ENCODE results near the gene PDHA1.
A peak's percentile ranks its signal among the peaks of the same experiment; 100 is the strongest.

Gene PDHA1

GRCh38 chrX:19343535-19344408 is at the start of gene PDHA1:
Gene PDHA1 (plus strand): TSS chrX:19343927. CDS start chrX:19344038, 111 bp downstream.
- peak; percentile 91 for DNase-seq (ENCODE audit: low spot score)

DNA sequence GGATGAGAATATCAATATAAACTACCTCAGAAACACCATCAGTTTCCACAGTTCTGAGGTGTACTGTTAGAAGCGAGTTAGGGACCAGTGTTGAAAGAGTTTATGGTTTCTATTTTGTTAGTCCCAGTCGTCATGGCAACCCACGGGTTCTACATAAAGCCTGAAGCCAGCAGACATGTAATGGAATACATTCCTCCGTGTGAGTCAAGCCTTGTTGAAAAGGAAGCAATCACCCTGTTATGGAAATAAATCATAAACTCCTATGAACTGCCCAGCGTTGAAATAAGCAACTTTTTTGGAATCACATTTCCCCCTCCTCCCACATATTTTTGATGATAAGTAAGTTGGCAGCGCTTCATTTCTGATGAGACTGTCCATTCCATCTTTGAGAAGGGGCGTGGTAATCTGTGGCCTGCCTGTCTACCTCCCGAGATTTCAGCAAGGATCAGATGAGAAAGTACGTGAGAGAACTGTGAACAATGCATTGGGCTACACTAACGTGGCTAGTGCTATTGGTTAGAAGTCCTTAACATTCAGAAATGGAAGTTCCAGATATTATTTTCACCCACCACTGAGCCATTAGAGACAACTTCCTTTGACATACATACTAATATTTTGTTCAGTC is 40.4 kb upstream of the PDHA1 start:
- DNase-seq (ENCODE audit: low spot score), result no peak

DNA sequence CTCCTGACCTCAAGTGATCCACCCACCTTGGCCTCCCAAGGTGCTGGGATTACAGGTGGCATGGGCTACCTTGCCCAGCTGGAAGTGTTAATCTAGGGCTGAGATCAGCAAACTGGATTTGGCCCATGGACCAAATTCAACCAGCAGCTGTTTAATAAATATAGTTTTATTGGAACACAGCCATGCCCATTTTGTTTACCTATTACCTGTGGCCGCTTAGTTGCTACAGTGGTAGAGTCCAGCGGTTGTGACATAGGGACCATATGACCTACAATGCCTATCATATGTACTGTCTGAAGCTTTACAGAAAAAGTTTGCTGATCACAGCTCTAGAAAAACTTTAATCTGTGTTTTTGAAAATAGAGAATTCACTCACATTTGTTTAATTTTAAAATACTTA is 17.2 kb upstream of the PDHA1 start:
- DNase-seq (ENCODE audit: low spot score), result no peak

- DNase-seq (ENCODE audit: low spot score), result no peak
Measured at GRCh38 chrX:19331831-19332230, 11.9 kb upstream of the PDHA1 start.

- no peak for DNase-seq (ENCODE audit: low spot score)
Measured at GRCh38 chrX:19332983-19333382, 10.7 kb upstream of the PDHA1 start.

DNA sequence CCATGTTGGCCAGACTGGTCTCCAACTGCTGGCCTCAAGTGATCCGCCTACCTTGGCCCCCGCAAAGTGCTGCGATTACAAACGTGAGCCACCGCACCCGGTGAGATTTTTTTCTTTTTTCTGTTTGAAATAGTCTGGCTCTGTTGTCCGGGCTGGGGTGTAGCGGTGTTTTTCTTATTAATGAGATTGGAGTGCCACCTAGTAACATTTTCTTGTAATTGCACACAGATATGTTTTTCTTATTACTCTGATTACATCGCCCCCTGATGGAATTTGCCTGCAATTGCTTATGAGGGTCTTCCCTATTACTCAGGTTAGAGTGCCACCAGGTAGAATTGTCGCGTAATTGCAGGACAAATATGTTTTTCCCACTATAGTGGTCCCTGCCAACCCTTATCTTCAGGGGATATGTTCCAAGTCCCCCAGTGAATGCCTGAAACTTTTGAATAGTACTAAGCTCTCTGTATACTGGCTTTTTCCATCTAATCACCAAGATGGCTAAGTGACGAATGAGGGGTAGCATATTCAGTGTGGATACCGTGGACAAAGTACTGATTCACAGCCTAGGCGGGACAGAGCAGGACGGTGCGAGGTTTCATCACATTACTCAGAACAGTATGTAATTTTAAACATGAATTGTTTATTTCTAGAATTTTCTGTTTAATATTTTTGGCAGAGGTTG is 8.6 kb upstream of the PDHA1 start:
- peak; percentile 34 for DNase-seq (ENCODE audit: low spot score)

GRCh38 chrX:19342331-19342906 is 1.3 kb upstream of the PDHA1 start:
- DNase-seq (ENCODE audit: low spot score), result no peak

- DNase-seq (ENCODE audit: low spot score), result no peak
Measured at GRCh38 chrX:19343085-19343534, 617 bp upstream of the PDHA1 start.

DNA sequence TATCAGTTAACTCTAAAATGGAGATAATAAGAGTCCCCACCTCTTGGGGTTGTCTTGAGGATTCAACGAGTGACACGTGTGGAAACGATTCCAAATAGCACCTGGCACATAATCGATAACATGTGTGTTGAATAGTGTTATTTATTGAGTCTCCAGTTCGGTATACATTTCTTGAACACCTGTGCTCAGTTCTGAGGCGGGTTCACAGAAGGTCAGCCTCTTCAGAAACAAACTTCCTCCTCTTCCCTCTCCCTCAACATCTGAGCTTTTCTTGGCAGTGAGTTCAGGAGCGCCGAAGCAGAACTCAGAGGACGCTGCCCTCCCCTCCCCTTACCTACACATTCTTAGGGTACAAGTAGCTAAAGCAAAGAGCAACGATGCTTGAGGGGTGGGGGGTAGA is 934 bp downstream of the PDHA1 start:
- DNase-seq (ENCODE audit: low spot score), result no peak

- DNase-seq (ENCODE audit: low spot score), result no peak
Measured at GRCh38 chrX:19347916-19348315, 4.2 kb downstream of the PDHA1 start.

DNA sequence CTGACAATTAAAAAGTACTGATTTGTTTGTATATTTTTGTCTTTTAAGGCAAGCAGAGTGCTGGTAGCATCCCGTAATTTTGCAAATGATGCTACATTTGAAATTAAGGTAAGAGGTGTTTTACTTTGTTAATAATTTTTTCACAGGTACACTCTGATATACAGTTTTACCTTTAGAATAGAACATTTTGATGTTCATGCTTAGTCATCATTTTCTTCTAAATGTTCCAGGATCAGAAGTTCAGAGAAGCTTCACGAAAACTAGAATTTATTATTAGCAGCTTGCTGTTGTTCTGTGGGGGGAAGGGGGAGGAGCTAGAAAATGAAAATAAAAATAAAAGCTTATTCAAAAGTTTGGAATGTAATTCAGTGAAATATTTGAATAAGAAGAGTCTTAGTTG is 5.5 kb downstream of the PDHA1 start:
- no peak for DNase-seq (ENCODE audit: low spot score)

GRCh38 chrX:19350941-19351384 is 7.2 kb downstream of the PDHA1 start:
- no peak for DNase-seq (ENCODE audit: low spot score)

DNA sequence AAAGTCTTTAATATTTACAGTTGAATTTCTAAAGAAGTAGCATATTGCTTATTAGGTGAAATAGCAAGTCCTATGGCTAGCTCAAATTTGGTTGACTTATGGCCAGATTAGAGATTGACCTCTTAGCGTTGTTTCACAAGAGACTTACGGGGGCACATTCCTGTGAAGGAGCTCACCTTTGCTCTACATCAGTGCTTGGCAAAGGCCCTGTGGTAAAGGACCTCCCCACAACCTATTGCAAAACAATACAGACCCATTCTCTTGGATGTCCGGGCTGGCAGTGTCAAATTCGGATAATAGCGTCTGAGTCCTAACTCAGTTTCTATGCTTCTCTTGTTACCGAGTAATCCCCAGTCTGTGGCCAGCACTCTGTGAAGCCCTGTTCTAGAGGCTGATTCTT is 10.9 kb downstream of the PDHA1 start:
- DNase-seq (ENCODE audit: low spot score), result no peak

- DNase-seq (ENCODE audit: low spot score), result no peak
Measured at GRCh38 chrX:19358521-19358920, 14.8 kb downstream of the PDHA1 start.

GRCh38 chrX:19360903-19361302 is 17.2 kb downstream of the PDHA1 start:
- DNase-seq (ENCODE audit: low spot score), result no peak

GRCh38 chrX:19361701-19362100 is 18.0 kb downstream of the PDHA1 start:
- no peak for DNase-seq (ENCODE audit: low spot score)

- DNase-seq (ENCODE audit: low spot score), result no peak
Measured at GRCh38 chrX:19368576-19368975, 24.8 kb downstream of the PDHA1 start.

- no peak for DNase-seq (ENCODE audit: low spot score)
Measured at GRCh38 chrX:19370061-19370460, 26.3 kb downstream of the PDHA1 start.

GRCh38 chrX:19372170-19372546 is 28.4 kb downstream of the PDHA1 start:
- peak; percentile 76 for DNase-seq (ENCODE audit: low spot score)

- DNase-seq (ENCODE audit: low spot score), result no peak
Measured at GRCh38 chrX:19372547-19373331, 29.0 kb downstream of the PDHA1 start.

DNA sequence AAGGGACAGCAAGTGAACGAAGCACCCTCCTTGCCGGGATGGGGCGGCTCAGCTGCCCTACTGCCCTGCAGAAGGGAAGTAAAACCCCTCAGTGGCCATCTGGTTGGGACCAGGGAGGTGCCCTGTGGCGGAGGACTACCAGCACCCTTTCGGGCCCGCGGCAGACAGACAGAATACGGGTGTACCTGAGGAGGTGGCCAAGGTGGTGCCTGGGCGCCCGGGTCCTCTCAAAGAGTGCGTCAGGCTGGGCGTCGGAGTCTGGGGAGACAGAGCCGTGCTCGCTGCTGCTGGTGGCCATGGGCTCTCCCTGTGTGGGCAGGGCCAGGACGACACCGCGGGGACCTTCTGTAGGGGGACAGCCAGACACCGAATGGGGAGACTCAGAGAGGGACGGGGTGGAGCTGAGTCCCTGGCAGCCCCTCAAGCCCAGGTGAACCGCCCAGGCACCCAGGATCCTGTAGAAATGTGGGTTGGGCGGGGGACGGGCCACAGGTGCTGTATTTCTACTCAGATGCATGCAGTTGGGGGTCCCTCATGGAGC is 29.7 kb downstream of the PDHA1 start:
- no peak for DNase-seq (ENCODE audit: low spot score)

Measured in D341Med (cell line).